Mucosa of rectum (tissue), 2 donors: ENCODE results near the gene HRH4.

Experiments
- H3K27ac ChIP-seq, 2 donors: one replicate each; pipeline ENCODE4 v1.7.0; 2013; ENCODE audit warnings: inconsistent platforms in 2 of 2, low read depth in 2 of 2, low read length in 2 of 2
- H3K27me3 ChIP-seq, 2 donors: one replicate each; pipeline ENCODE4 v1.7.0; 2013; ENCODE audit warnings: low read length in 2 of 2; ENCODE audit not compliant: control insufficient read depth in 2 of 2, insufficient read depth in 2 of 2
- H3K36me3 ChIP-seq, 2 donors: one replicate each; pipeline ENCODE4 v1.7.0; 2013; ENCODE audit warnings: low read length in 2 of 2; ENCODE audit not compliant: control insufficient read depth in 2 of 2, insufficient read depth in 2 of 2
- H3K4me1 ChIP-seq, 2 donors: one replicate each; pipeline ENCODE4 v1.7.0; 2013; ENCODE audit warnings: low read length in 2 of 2, mild to moderate bottlenecking in 1 of 2; ENCODE audit not compliant: control insufficient read depth in 2 of 2, insufficient read depth in 2 of 2
- H3K4me3 ChIP-seq, 2 donors: one replicate each; pipeline ENCODE4 v1.7.0; 2013; ENCODE audit warnings: low read length in 2 of 2
- H3K9ac ChIP-seq, 2 donors: one replicate each; pipeline ENCODE4 v1.7.0; 2013; ENCODE audit warnings: low read length in 2 of 2, low read depth in 1 of 2, mild to moderate bottlenecking in 1 of 2
- H3K9me3 ChIP-seq, 2 donors: one replicate each; pipeline ENCODE4 v1.7.0; 2013; ENCODE audit warnings: low read length in 2 of 2; ENCODE audit not compliant: control insufficient read depth in 2 of 2
- donor health status: healthy.
- donor health status: Normal muscosa, but diverticular disease.

Gene HRH4

GRCh38 chr18:24502667-24503523 lies 42.5 kb downstream of the HRH4 start:
- Histone ChIP-seq H3K9ac (no peak overlapping the region), H3K36me3 (no peaks in the 10 kb centered on the region), H3K9me3 (no peaks in the 10 kb centered on the region), H3K4me3 (no peak overlapping the region), H3K27me3 (no peaks in the 10 kb centered on the region), H3K4me1 (no peaks in the 10 kb centered on the region), H3K27ac (no peak overlapping the region)

GRCh38 chr18:24504401-24504800 lies 44.0 kb downstream of the HRH4 start:
- Histone ChIP-seq H3K27ac (no peak overlapping the region), H3K4me1 (no peaks in the 10 kb centered on the region), H3K9me3 (no peaks in the 10 kb centered on the region), H3K27me3 (no peaks in the 10 kb centered on the region), H3K36me3 (no peaks in the 10 kb centered on the region), H3K4me3 (no peak overlapping the region), H3K9ac (no peak overlapping the region)

- no peaks in the 10 kb centered on the region for H3K4me1 ChIP-seq
- H3K36me3 ChIP-seq = no peaks in the 10 kb centered on the region
- H3K9me3 ChIP-seq = no peaks in the 10 kb centered on the region
- no peak overlapping the region for H3K9ac ChIP-seq
- no peak overlapping the region for H3K27ac ChIP-seq
- no peak overlapping the region for H3K4me3 ChIP-seq
- no peaks in the 10 kb centered on the region for H3K27me3 ChIP-seq
Measured at GRCh38 chr18:24506175-24506574, 45.7 kb downstream of the HRH4 start.

- Histone ChIP-seq H3K4me1 (no peaks in the 10 kb centered on the region), H3K27me3 (no peaks in the 10 kb centered on the region), H3K36me3 (no peaks in the 10 kb centered on the region), H3K9me3 (no peaks in the 10 kb centered on the region), H3K27ac (no peak overlapping the region), H3K4me3 (no peak overlapping the region), H3K9ac (no peak overlapping the region)
Measured at GRCh38 chr18:24509435-24509834, 49.0 kb downstream of the HRH4 start.

GRCh38 chr18:24514439-24514838 lies 54.0 kb downstream of the HRH4 start:
- Histone ChIP-seq H3K4me1 (no peaks in the 10 kb centered on the region), H3K36me3 (no peaks in the 10 kb centered on the region), H3K4me3 (no peak overlapping the region), H3K27me3 (no peaks in the 10 kb centered on the region), H3K9me3 (no peaks in the 10 kb centered on the region), H3K27ac (no peak overlapping the region), H3K9ac (no peak overlapping the region)

- H3K4me1 ChIP-seq = no peaks in the 10 kb centered on the region
- no peaks in the 10 kb centered on the region for H3K36me3 ChIP-seq
- H3K9ac ChIP-seq = no peak overlapping the region
- H3K9me3 ChIP-seq = no peaks in the 10 kb centered on the region
- H3K27ac ChIP-seq = no peak overlapping the region
- H3K4me3 ChIP-seq = no peak overlapping the region
- no peaks in the 10 kb centered on the region for H3K27me3 ChIP-seq
Measured at GRCh38 chr18:24515721-24516120, 55.3 kb downstream of the HRH4 start.

- Histone ChIP-seq H3K4me3 (no peak overlapping the region), H3K9ac (no peak overlapping the region), H3K27ac (no peak overlapping the region), H3K36me3 (no peaks in the 10 kb centered on the region), H3K9me3 (no peaks in the 10 kb centered on the region), H3K27me3 (no peaks in the 10 kb centered on the region), H3K4me1 (no peaks in the 10 kb centered on the region)
Measured at GRCh38 chr18:24516261-24516660, 55.8 kb downstream of the HRH4 start.

- no peaks in the 10 kb centered on the region for H3K36me3 ChIP-seq
- H3K27ac ChIP-seq = no peak overlapping the region
- H3K9ac ChIP-seq = no peak overlapping the region
- no peaks in the 10 kb centered on the region for H3K4me1 ChIP-seq
- no peaks in the 10 kb centered on the region for H3K9me3 ChIP-seq
- H3K4me3 ChIP-seq = no peak overlapping the region
- H3K27me3 ChIP-seq = no peaks in the 10 kb centered on the region
Measured at GRCh38 chr18:24517554-24517953, 57.1 kb downstream of the HRH4 start.

- H3K9ac ChIP-seq = no peak overlapping the region
- no peaks in the 10 kb centered on the region for H3K36me3 ChIP-seq
- H3K4me3 ChIP-seq = no peak overlapping the region
Measured at GRCh38 chr18:24518596-24518995, 58.2 kb downstream of the HRH4 start.

More at GRCh38 chr18:24518596-24518995, 58.2 kb downstream of the HRH4 start:
- Histone ChIP-seq H3K9me3 (no peaks in the 10 kb centered on the region), H3K27me3 (no peaks in the 10 kb centered on the region), H3K4me1 (no peaks in the 10 kb centered on the region), H3K27ac (no peak overlapping the region)
